Caco-2 (cell line): ENCODE measurements around the gene HOXC9. TPM values are rescaled to one million over a fixed set of nuclear protein-coding genes. Genes with fewer than 3 reads are reported as not detected.

Experiments
- BruUV-seq: library from RNA; stranded (reverse); fragments of 400-500 nt; replicated peaks from 2 replicates; lab custom pipeline; 2021; lab: Mats Ljungman, UMichigan
- CTCF ChIA-PET: fragments of 300-600 bp; sonication (Branson Sonifier 250); formaldehyde crosslinking; loops from one replicate; lab custom pipeline; 2022; ENCODE audit warnings: antibody characterized with exemption; lab: Charles Lee
- POLR2A ChIA-PET: fragments of 300-600 bp; sonication (Branson Sonifier 250); formaldehyde crosslinking; loops from one replicate; lab custom pipeline; 2022; ENCODE audit warnings: antibody characterized with exemption; lab: Charles Lee
- DNase-seq, 2 experiments: peaks; one replicate each; pipeline versions ENCODE4 v3.0.0 to v3.0.0-alpha.2; 2020 to 2022
- H3K27me3 ChIP-seq: replicated peaks from 2 replicates; pipeline ENCODE4 v1.6.0; 2011; ENCODE audit warnings: low read length; ENCODE audit not compliant: control insufficient read depth, insufficient read depth
- H3K36me3 ChIP-seq: 2 replicates; pipeline ENCODE4 v1.5.1; 2011; ENCODE audit warnings: low read length; ENCODE audit not compliant: control insufficient read depth, insufficient read depth
- H3K4me1 ChIP-seq: fragments of 250-450 bp; sonication (Bioruptor Pico); 2 replicates; pipeline ENCODE4 v1.5.1; 2020; ENCODE audit warnings: mild to moderate bottlenecking
- H3K4me3 ChIP-seq: 2 replicates; pipeline ENCODE4 v1.5.1; 2011; ENCODE audit warnings: low read depth, mild to moderate bottlenecking, control low read depth, low read length
- H3K9me3 ChIP-seq: fragments of 250-450 bp; sonication (Bioruptor Pico); 2 replicates; pipeline ENCODE4 v1.5.1; 2020; ENCODE audit warnings: mild to moderate bottlenecking, moderate library complexity
- H3K27ac Mint-ChIP-seq: one replicate; pipeline ENCODE4 v1.8.0; 2022; ENCODE audit warnings: mixed read lengths; ENCODE audit not compliant: unreplicated experiment
- H3K27me3 Mint-ChIP-seq: one replicate; pipeline ENCODE4 v1.8.0; 2022; ENCODE audit warnings: mixed read lengths; ENCODE audit not compliant: insufficient read depth, unreplicated experiment
- H3K36me3 Mint-ChIP-seq: one replicate; pipeline ENCODE4 v1.8.0; 2022; ENCODE audit warnings: mild to moderate bottlenecking, mixed read lengths; ENCODE audit not compliant: insufficient read depth, unreplicated experiment
- H3K4me1 Mint-ChIP-seq: one replicate; pipeline ENCODE4 v1.8.0; 2022; ENCODE audit warnings: low read depth, mixed read lengths; ENCODE audit not compliant: unreplicated experiment
- H3K4me3 Mint-ChIP-seq: one replicate; pipeline ENCODE4 v1.8.0; 2022; ENCODE audit warnings: mild to moderate bottlenecking, moderate library complexity, mixed read lengths; ENCODE audit not compliant: unreplicated experiment
- H3K9me3 Mint-ChIP-seq: one replicate; pipeline ENCODE4 v1.8.0; 2022; ENCODE audit warnings: mixed read lengths; ENCODE audit not compliant: unreplicated experiment
- intact Hi-C: fragments of 100-400 bp; cut with micrococcal nuclease; formaldehyde crosslinking; loops from one replicate; pipeline ENCODE4 v1.10.0; 2022; ENCODE audit not compliant: unreplicated experiment
- total RNA-seq: library from RNA; stranded (reverse); gene quantifications from 2 replicates; pipeline ENCODE4 v1.2.3, GENCODE V29; 2022
- TF ChIP-seq, protein P1 (sequence below), 2 experiments: fragments of 200-600 bp in 1 of 2; IDR thresholded peaks; 1 replicate in 1 of 2; 2 replicates in 1 of 2; pipeline versions ENCODE4 v1.5.1 to v1.8.0; 2011 to 2022; ENCODE audit warnings: antibody characterized with exemption in 1 of 2, control low read depth in 1 of 2, inconsistent platforms in 1 of 2, low read depth in 1 of 2, low read length in 1 of 2, mild to moderate bottlenecking in 1 of 2, moderate library complexity in 1 of 2; ENCODE audit not compliant: insufficient read depth in 1 of 2, severe bottlenecking in 1 of 2, unreplicated experiment in 1 of 2

Gene HOXC9
- total RNA-seq, 1 experiment from 2014 or later, result 2.9 TPM

- BruUV-seq, result no TSS peak
- Histone ChIP-seq H3K4me3 (no peak overlapping the region), H3K36me3 (no peaks in the 10 kb centered on the region; the same call in 1 of the 2 replicates), H3K9me3 (no peaks in the 10 kb centered on the region), H3K27me3 (no peaks in the 10 kb centered on the region), H3K4me1 (no peaks in the 10 kb centered on the region)
- no peak overlapping the region for H3K4me3 Mint-ChIP-seq
- H3K27ac Mint-ChIP-seq, result no peak overlapping the region
- H3K27me3 Mint-ChIP-seq, result no peaks in the 10 kb centered on the region
- H3K36me3 Mint-ChIP-seq, result peaks cover 7% of the 10 kb centered on the region
- POLR2A ChIA-PET, result no interaction called here
- CTCF ChIA-PET, result interaction anchor here (0.5 to 1.2 kb wide), 4 partner anchors 9 to 367 kb away, joined by 3 to 6 read pairs (median 4); no protein-coding TSS in a partner anchor
- DNase-seq, result no peak
- H3K9me3 Mint-ChIP-seq, result no peaks in the 10 kb centered on the region
- TF ChIP-seq, protein P1, sequence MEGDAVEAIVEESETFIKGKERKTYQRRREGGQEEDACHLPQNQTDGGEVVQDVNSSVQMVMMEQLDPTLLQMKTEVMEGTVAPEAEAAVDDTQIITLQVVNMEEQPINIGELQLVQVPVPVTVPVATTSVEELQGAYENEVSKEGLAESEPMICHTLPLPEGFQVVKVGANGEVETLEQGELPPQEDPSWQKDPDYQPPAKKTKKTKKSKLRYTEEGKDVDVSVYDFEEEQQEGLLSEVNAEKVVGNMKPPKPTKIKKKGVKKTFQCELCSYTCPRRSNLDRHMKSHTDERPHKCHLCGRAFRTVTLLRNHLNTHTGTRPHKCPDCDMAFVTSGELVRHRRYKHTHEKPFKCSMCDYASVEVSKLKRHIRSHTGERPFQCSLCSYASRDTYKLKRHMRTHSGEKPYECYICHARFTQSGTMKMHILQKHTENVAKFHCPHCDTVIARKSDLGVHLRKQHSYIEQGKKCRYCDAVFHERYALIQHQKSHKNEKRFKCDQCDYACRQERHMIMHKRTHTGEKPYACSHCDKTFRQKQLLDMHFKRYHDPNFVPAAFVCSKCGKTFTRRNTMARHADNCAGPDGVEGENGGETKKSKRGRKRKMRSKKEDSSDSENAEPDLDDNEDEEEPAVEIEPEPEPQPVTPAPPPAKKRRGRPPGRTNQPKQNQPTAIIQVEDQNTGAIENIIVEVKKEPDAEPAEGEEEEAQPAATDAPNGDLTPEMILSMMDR (IDR thresholded peaks at IDR 0.05; ENCODE audit: insufficient read depth in 1 of 2, low read depth in 1 of 2, low read length in 1 of 2, severe bottlenecking in 1 of 2, unreplicated experiment in 1 of 2), result no peak
- H3K4me1 Mint-ChIP-seq, result peaks cover 19% of the 10 kb centered on the region
- intact Hi-C loops, result no loop called here
Observed at GRCh38 chr12:54025499-54026405, 25.8 kb downstream of the HOXC9 start.

GRCh38 chr12:54026640-54027441, 26.9 kb downstream of the HOXC9 start:
- ChIA-PET CTCF (interaction anchor here (0.8 to 2.3 kb wide), 2 partner anchors 109 to 116 kb away, joined by 3 to 8 read pairs; no protein-coding TSS in a partner anchor), POLR2A (no interaction called here)
- DNase-seq, result no peak
- peaks cover 7% of the 10 kb centered on the region for H3K36me3 Mint-ChIP-seq
- Histone ChIP-seq H3K36me3 (no peaks in the 10 kb centered on the region; the same call in 1 of the 2 replicates), H3K4me3 (no peak overlapping the region), H3K9me3 (no peaks in the 10 kb centered on the region), H3K4me1 (no peaks in the 10 kb centered on the region), H3K27me3 (no peaks in the 10 kb centered on the region)
- H3K27ac Mint-ChIP-seq, result no peak overlapping the region
- no peaks in the 10 kb centered on the region for H3K27me3 Mint-ChIP-seq
- BruUV-seq, result no TSS peak
- TF ChIP-seq, protein P1 (IDR thresholded peaks at IDR 0.05; ENCODE audit: insufficient read depth in 1 of 2, low read depth in 1 of 2, low read length in 1 of 2, severe bottlenecking in 1 of 2, unreplicated experiment in 1 of 2), result no peak
- intact Hi-C loops, result no loop called here
- no peaks in the 10 kb centered on the region for H3K9me3 Mint-ChIP-seq
- no peak overlapping the region for H3K4me3 Mint-ChIP-seq
- H3K4me1 Mint-ChIP-seq, result peaks cover 13% of the 10 kb centered on the region

DNA sequence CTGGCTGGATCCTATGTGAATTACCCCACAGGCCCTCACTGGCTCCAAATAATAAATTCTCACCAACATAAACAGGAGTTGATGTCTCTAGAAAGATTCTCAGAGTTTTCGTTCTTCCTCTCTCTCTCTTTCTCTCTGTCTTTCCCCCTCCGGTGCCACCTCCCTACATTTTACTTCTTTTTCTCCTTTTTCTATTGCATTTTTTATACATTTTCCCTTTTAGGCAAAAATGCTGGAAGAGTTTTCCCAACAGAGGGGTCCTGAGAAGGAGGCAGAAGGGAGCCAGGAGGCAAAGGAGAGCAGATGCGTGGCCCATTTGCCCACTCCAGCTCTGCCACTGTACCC, 27.5 kb downstream of the HOXC9 start:
- Mint-ChIP-seq H3K4me3 (peak overlapping the region; percentile 92), H3K27me3 (no peaks in the 10 kb centered on the region), H3K9me3 (no peaks in the 10 kb centered on the region), H3K27ac (no peak overlapping the region), H3K4me1 (peaks cover 12% of the 10 kb centered on the region), H3K36me3 (peaks cover 7% of the 10 kb centered on the region)
- POLR2A ChIA-PET, result no interaction called here
- intact Hi-C loops, result no loop called here
- Histone ChIP-seq H3K36me3 (no peaks in the 10 kb centered on the region; the same call in 1 of the 2 replicates), H3K4me3 (no peak overlapping the region), H3K27me3 (no peaks in the 10 kb centered on the region), H3K9me3 (no peaks in the 10 kb centered on the region), H3K4me1 (no peaks in the 10 kb centered on the region)
- CTCF ChIA-PET, result interaction anchor here (0.8 to 2.3 kb wide), 6 partner anchors 20 to 174 kb away, joined by 3 to 12 read pairs (median 7); partner anchors contain the start of gene SMUG1
- no TSS peak for BruUV-seq
- no peak for DNase-seq
- TF ChIP-seq, protein P1 (IDR thresholded peaks at IDR 0.05; ENCODE audit: insufficient read depth in 1 of 2, low read depth in 1 of 2, low read length in 1 of 2, severe bottlenecking in 1 of 2, unreplicated experiment in 1 of 2), result no peak
